Dermis microvascular lymphatic vessel endothelial cell (primary cell): ENCODE results near the gene LAMP5. TPM values are rescaled to one million over a fixed set of nuclear protein-coding genes. Genes with fewer than 3 reads are reported as not detected.

Source experiments
- DNase-seq, 2 donors: peaks; one replicate each; pipeline versions ENCODE4 v3.0.0 to v3.0.0-alpha.2; 2010; ENCODE audit warnings: low read depth in 2 of 2
- total RNA-seq: library from RNA; depleted of rRNA; stranded (reverse); fragments of >200 nt; gene quantifications from 2 replicates; pipeline ENCODE4 v1.2.1, GENCODE V29; 2014

Gene LAMP5
- total RNA-seq, 1 donor from 2014 or later: 1.9 TPM

DNA sequence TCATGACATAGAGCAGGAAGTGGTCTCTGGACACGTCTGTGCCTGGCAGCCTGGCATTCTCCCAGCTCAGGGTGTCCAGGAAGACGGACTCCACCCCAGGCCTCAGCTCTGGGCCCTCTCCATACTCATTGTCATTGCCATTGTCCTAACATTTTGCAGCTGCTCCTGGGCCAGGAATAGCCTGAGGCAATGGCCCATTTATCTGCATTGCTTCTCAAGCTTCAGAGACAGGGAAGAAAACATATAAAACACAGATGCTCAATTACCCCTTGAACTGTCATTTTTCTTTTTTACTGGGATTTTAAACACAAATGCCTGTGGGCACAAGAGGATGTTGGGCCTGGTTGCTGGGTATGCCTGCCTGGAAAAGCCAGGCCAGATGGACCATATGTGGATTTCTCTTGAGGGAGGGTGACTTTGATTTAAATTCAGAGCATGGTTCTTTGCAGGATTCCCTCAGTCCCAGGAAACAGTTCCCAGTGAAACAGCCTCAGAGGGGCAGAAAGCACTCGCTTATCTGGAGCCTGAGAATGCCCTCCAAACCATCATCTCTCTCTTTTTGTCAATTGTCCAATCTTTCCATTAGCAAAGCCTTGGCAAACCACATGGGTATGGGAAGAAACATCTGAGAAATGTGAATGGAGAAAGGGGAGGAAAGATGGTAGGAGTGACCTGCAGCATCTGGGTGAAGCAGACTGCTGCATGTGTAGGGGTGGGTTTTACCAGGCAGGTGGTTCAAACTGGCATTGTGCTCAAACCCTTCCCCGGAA lies 17.9 kb downstream of the LAMP5 start:
- no peak for DNase-seq

GRCh38 chr20:9534025-9534424 lies 19.6 kb downstream of the LAMP5 start:
- DNase-seq: no peak

GRCh38 chr20:9535449-9535848 lies 21.1 kb downstream of the LAMP5 start:
- no peak for DNase-seq

DNA sequence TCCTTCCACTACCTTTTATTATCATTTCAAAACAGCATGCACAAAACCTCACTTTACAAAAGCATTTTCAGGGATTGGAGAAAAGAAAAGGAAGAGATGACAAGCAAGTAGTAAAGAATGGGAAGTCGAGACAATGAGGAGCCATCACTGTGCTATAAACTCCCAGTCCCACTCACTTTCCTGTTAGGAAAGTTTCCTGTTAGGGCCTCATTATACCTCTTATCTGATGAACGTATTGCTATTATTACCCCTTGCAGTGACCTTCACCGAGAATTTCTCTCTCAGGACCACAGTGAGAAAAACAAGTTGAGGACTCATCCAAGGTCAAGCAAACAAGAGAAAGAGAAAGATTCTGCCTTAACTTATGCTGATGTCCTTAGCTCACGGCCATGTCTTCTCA lies 28.8 kb downstream of the LAMP5 start:
- DNase-seq: peak in 1 of 2 donors; percentile 32

- no peak for DNase-seq
Observed at GRCh38 chr20:9550283-9550682, 35.9 kb downstream of the LAMP5 start.

DNA sequence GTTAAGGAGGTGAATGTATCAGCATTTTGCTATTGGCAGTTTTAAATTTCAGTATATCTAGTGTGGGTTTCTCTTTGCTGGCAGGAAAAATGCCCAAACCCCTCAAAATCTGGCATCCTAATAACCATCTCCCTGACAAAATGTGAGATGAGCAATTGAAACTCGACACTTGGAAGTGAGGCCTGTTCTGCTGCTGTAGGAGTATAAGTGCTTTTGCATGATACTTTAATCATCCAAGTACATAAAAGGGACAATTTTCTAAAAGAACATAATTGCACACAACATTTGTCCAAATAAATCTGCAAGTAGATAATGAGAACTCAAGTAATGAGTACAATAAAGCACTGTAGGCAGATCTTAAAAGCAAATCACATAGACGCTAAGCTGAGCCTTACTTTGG lies 36.5 kb downstream of the LAMP5 start:
- no peak for DNase-seq

GRCh38 chr20:9551808-9552550 lies 37.6 kb downstream of the LAMP5 start:
- no peak for DNase-seq

DNA sequence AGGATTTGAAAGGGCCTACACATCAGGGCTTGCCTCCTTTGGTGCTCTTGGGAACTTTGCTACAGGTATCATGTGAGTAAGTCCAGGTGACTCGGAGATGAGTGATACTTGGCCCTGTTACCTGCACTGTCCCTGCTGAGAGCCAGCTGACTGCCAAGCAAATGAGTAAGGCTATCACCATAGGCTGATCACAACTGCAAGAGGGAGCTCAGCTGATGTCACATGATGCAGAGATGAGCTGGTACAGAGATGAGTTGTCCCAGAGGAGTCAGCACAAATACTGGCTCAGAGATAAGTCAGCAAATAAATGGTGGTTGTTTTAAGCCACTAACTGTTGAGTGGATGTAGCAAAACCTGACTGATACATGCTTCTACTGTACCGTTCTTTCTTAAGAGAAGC lies 41.4 kb downstream of the LAMP5 start:
- no peak for DNase-seq

DNA sequence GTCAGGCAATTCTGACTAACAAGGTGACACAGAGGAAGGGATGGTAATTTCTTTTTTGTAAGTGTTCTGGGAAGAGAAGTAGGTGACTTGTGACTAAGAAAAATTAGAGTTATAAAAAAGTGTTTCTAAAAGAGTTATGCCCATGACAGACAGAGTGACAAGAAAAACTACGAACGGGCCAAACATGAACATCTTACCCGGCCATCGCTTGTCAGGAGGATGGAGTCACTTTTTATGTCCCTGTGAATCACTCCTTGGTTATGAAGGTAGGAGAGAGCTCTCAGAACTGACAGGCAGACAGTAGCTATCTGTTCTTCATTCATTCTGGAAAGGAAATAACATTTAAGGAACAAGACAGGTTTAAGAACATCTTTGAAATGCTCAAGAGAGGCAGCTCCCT lies 43.0 kb downstream of the LAMP5 start:
- DNase-seq: no peak

DNA sequence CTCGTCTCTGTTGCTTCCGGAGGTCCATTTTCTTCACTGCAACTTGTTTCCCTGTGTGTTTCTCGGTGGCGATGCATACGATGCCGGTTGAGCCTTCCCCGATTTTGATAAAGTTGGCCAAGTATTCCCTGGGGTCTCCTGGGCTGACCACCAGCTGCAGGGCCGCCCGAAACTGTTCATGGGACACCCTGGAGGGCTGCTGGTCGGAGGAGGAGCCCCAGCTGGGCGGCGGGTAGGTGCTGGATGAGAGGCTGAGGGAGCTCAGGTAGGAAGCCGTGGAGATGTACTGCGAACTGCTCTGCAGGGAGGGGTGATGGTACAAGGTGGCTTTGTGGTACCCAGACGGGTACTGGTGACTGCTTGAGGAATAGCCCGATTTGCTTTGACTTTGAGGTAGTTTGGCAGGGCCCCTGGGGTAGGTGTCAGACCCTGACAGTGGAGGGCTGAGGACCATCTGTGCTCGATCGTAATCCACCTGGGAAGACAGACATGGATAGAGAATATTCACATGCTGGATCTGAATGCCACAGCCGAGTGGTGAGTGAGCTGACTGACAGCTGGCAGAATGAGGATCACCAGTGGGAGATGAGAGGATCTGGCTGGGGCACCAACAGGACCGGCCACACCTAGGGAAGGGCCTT lies 51.6 kb downstream of the LAMP5 start:
- no peak for DNase-seq

DNA sequence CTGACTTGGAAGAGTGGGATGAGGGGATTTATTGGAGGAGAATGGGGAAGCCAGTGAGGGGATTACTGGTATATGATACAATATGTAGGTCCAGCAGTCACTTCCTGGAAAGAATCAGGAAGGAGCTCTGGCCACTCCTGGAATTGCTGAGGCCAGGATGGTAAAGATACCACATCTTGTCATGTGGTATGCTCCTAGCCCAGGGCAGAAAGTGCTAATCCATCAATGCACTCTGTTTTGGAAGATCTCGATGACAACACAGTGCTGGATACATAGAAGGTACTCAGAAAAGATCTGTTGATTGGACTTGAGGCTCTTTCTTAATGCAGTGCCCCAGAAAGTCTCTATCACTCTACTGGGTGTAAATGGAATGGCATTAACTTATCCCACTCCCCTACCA lies 52.6 kb downstream of the LAMP5 start:
- no peak for DNase-seq

- DNase-seq: no peak
Observed at GRCh38 chr20:9570612-9571011, 56.2 kb downstream of the LAMP5 start.

DNA sequence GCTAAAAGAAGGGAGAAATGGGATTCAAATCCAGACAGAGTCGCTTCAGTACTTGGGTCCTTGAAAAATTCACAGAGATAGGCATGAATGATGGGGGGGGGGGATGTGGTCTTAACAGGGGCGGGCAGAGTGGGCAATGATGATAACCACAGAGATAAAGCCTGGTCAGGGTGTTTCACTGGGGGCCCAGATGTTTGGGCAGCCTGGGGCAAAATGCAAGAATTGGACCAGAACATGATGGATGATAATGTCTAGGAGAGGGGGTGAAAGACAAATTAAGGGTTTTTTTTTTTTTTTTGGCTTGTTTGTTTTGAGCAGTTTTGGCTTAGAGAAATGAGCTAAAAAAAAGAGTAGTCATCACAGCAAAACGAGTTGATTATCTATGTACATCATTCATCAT lies 57.4 kb downstream of the LAMP5 start:
- no peak for DNase-seq

- no peak for DNase-seq
Observed at GRCh38 chr20:9572670-9573069, 58.3 kb downstream of the LAMP5 start.

DNA sequence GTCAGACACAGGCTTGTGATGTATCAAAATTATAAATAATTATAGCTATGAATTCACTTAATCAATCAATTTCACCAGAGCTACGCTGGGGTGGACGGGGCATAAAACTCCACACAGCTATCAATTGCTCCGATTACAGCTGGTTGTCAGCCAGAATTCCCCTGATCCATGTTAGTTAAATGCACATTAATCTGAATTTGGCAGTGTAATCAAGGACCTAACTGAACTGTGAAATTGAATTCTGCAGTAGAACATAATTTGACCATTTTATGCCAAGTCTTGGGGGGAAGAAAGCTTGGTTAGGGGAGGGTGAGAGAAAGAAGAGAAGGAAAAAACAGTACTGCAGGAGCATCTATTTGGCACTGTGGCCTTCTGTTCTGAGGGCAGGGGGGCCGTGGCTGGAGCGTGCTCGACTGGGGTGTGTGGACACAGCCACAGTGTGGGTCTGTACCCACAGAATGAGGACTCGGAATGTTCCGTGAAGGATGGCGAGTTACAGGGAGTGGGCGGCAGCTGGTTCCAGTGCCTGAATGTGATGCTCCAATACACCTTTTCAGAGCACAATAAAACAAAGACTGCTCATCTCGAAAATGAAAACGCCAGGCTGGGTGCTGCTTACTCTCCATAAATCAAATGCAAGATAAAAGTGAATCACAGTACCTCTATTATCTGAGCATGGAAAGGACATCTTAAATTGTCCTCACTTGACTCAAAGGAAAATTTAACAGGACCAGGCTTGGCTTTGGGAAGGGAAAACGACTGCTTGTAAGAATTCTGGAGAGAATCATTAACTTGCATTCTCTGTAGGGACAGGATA lies 59.2 kb downstream of the LAMP5 start:
- DNase-seq: no peak

DNA sequence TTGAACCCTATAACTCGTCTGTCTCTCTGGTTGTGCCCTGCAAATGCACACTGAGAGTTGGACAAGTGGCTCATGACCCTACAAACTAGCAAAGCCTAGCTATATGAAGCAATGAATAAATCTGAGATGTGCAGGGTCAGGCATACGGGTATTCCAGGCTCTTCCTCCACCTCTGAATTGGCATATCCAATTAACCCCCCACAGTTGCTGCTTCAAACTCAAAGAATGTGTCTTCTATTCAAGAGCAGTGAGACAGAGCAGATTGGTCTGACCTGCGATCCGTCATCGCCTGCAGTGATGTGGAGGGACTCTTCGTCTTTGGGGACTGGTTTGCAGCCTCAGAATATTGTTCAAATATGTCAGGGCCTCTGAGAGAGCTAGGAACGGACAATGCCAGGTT lies 59.8 kb downstream of the LAMP5 start:
- no peak for DNase-seq

DNA sequence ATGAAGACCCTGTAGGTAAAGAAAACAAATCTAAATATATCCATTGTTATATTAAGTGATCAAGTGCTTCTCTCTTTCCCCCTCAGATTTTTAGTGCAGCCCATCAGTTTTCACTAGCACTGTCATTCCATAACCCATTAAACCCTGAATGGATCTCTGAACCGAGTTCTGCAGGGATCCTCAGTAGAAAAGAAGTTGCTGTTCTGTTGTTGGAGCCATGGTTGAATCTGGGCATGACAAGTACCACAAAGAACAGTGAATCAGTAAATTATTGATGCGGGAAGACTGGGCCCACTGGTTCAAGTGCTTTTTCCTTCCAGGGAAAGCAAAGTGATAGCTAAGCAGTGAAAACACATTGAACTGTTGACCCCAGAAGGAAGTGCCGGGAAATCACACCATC lies 60.4 kb downstream of the LAMP5 start:
- DNase-seq: no peak

DNA sequence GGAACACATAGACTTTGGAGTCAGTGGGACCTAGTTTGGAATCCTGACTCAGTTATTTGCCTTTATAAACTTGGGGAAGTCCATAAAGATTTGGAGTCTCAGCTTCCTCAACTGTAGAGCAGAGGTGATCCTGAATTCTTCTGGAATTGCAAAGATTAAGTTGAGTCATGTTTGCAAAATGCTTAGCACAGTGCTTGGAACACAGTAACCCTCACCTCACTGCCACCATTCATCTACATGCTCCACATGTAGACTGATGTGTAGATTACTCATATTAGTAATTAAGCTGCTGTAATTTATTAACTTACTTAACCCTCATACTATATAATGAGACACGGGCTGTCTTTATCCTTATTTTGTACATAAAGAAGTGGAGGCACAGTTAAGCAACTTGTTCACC lies 61.4 kb downstream of the LAMP5 start:
- DNase-seq: no peak

- no peak for DNase-seq
Observed at GRCh38 chr20:9576695-9577094, 62.3 kb downstream of the LAMP5 start.

DNA sequence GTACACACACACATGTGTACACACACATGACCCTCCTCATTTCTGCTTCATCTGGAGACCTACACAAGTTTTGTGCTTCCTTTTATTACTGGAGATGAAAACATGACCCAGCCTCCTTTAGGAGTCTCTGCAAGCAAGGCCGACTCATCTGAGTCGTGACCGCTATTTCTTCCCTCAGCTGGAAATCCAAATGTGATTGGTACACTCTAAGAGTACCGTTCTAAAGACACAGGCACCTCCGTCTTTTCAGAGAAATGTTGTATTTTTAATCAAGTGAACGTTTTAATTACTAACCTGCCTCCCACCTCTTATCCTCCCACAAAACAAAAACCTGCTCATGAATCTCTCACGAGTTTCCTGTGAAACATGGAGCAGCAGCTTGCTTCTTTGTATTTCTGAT lies 63.0 kb downstream of the LAMP5 start:
- no peak for DNase-seq

DNA sequence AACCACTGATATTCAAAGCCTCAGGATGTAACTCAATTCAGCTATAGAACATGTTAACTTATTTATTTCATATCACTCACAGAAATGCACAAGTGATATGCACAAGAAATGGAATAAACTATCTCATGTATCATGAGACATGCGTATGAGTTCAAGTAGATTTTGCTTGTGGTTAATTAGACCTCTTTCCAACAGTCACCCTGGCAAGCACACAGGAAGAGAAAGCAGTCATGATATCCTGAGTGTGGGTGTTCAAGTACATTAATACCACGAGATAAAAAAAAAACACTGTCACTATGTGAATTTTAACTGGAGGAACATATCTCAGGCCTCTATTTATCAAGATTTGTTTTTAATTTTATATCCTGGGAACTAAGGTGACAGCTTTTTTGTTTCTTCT lies 64.2 kb downstream of the LAMP5 start:
- DNase-seq: no peak
